Vagina (tissue), 2 donors: ENCODE measurements around the gene PRPF40B.

Source experiments
- POLR2A ChIP-seq, 2 donors: fragments of 450-650 bp; IDR thresholded peaks; one replicate each; pipeline ENCODE4 v1.6.1; 2017; ENCODE audit warnings: antibody characterized with exemption in 2 of 2, mild to moderate bottlenecking in 2 of 2, moderate library complexity in 2 of 2
- POLR2AphosphoS5 ChIP-seq, 2 donors: sonication (generic); formaldehyde crosslinking; IDR thresholded peaks; one replicate each; pipeline ENCODE4 v1.9.0; 2017; ENCODE audit warnings: antibody characterized with exemption in 2 of 2, mild to moderate bottlenecking in 2 of 2, low read depth in 1 of 2; ENCODE audit not compliant: insufficient read depth in 1 of 2
- TF ChIP-seq, protein P1 (sequence below), 3 experiments: fragments of 450-650 bp in 2 of 3; fragments of 200-600 bp in 1 of 3; sonication (generic) in 1 of 3; IDR thresholded peaks; one replicate each; pipeline ENCODE4 v1.5.1; 2017 to 2019; ENCODE audit warnings: antibody characterized with exemption in 3 of 3, mild to moderate bottlenecking in 2 of 3, moderate library complexity in 2 of 3

DNA sequence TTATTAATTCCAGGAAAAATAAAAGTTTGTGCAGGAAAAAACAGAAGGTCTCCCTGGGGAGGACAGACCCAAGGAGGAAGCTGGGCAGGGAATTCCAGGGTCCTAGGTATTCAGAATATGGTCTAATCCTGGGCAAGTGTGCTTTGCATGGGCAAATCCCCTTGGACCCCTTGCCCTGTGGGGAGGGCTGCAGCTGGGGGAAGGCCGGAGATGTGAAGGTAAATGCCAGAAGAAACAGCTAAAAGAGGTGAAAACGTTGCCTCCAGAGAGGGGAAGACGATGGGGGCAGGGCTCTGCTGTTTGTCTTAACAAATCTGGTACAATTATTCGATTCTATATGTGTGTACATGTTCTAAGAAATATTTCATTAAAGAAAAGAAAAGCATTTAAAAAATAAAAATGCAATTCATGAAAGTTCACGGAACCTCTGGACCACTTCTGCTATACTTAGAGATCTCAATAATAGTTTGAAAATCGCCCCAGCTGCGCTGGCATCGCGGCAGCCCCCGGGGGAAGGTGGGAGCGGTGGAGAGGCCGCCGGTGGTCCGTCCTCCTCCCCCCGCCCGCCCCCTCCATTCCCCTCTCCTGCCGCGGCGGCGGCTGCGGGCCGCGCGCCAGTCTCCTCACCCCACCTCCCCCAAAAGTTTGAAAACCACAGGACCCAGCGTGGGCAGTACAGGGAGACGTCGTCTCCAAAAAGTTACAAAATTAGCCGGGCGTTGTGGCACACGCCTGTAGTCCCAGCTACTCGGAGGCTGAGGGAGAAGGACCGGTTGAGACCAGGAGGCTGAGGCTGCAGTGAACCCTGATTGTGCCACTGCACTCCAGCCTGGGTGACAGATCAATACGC lies 1.5 kb upstream of the PRPF40B start:
- TF ChIP-seq, protein P1, sequence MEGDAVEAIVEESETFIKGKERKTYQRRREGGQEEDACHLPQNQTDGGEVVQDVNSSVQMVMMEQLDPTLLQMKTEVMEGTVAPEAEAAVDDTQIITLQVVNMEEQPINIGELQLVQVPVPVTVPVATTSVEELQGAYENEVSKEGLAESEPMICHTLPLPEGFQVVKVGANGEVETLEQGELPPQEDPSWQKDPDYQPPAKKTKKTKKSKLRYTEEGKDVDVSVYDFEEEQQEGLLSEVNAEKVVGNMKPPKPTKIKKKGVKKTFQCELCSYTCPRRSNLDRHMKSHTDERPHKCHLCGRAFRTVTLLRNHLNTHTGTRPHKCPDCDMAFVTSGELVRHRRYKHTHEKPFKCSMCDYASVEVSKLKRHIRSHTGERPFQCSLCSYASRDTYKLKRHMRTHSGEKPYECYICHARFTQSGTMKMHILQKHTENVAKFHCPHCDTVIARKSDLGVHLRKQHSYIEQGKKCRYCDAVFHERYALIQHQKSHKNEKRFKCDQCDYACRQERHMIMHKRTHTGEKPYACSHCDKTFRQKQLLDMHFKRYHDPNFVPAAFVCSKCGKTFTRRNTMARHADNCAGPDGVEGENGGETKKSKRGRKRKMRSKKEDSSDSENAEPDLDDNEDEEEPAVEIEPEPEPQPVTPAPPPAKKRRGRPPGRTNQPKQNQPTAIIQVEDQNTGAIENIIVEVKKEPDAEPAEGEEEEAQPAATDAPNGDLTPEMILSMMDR (IDR thresholded peaks at IDR 0.05) = no peak
- TF ChIP-seq POLR2A (IDR thresholded peaks at IDR 0.05) = no peak
- no peak for TF ChIP-seq POLR2AphosphoS5 (IDR thresholded peaks at IDR 0.05; ENCODE audit: insufficient read depth in 1 of 2, low read depth in 1 of 2)
